GM19467 (cell line): Measurements from ENCODE around the gene VPS39.
A peak's percentile ranks its signal among the peaks of the same experiment; 100 is the strongest.
"Not testable (repeated sequence)": the region's sequence is repeated elsewhere in the genome, so short reads cannot be mapped to it uniquely, and the experiment has no call there.

Experiments
- ATAC-seq: cut with Tn5 transposase; IDR thresholded peaks from one replicate; pipeline ENCODE4 v1.9.1; 2021; ENCODE audit warnings: mild to moderate bottlenecking, moderate library complexity; ENCODE audit not compliant: unreplicated experiment

VPS39 gene, protein sequence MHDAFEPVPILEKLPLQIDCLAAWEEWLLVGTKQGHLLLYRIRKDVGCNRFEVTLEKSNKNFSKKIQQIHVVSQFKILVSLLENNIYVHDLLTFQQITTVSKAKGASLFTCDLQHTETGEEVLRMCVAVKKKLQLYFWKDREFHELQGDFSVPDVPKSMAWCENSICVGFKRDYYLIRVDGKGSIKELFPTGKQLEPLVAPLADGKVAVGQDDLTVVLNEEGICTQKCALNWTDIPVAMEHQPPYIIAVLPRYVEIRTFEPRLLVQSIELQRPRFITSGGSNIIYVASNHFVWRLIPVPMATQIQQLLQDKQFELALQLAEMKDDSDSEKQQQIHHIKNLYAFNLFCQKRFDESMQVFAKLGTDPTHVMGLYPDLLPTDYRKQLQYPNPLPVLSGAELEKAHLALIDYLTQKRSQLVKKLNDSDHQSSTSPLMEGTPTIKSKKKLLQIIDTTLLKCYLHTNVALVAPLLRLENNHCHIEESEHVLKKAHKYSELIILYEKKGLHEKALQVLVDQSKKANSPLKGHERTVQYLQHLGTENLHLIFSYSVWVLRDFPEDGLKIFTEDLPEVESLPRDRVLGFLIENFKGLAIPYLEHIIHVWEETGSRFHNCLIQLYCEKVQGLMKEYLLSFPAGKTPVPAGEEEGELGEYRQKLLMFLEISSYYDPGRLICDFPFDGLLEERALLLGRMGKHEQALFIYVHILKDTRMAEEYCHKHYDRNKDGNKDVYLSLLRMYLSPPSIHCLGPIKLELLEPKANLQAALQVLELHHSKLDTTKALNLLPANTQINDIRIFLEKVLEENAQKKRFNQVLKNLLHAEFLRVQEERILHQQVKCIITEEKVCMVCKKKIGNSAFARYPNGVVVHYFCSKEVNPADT

DNA sequence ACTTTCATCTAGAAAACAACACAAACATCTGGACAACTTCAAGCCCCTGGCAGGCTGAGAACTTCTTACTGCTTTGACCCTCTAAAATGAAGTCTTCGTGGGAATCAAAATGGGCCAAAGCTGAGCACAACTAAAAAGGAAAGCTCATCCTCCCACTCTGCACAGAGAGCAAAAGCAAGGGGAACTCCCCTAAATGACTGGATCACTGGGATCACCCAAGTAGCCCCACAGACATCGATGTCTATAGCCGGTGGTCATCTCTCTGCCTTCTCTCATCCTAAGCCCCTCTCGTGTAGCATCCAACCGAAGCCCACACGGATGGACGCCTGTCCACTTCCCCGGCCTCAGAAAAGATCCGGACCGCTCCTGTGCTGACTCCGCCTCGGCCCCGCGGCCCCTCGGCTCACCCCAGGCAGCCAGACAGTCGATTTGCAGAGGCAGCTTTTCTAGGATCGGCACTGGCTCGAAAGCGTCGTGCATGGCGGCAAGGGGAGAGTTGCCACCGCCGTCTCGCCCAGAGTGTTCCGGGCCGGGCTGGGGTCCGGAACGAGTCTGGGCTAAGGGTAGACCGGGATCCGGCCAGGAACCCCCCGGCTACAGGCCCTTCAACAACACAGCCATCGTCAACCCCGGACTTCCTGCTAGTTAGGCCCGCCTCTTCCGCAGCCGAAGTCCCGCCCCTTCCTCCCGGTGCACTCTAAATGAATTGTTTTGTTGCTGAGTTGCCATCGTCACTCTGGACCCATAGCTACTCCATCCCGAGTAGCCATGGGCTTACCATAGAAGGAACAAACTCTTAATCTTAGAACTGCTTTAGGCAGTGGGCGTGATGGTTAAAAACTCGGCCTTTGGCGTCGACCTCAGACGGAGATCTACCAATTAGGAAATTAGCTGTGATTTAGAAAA is at the start of gene VPS39:
TSS of gene VPS39 (minus strand) at position 631 of the 906 bp plus-strand sequence. CDS start at position 480, 151 bp downstream.
- ATAC-seq: peak; percentile 86

DNA sequence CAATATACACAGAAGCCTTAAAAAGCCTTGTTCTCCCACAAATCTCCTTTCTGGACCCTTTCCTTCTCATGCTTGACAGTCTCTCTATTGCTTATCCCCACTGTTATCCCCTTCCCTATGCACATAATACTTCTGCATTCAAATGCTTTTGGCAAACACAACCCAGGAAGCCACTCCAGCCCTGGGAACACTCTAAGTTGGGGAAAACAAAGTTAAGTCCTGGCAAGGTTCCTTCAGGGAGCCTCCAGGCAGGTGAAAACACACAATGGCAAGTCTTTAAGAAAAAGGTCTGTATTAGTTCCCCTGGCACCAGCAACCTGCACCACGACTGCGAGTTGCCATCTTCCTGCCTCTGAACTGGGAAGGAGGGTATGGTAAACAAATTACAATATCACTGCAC is 45.2 kb upstream of the VPS39 start:
- no peak for ATAC-seq

DNA sequence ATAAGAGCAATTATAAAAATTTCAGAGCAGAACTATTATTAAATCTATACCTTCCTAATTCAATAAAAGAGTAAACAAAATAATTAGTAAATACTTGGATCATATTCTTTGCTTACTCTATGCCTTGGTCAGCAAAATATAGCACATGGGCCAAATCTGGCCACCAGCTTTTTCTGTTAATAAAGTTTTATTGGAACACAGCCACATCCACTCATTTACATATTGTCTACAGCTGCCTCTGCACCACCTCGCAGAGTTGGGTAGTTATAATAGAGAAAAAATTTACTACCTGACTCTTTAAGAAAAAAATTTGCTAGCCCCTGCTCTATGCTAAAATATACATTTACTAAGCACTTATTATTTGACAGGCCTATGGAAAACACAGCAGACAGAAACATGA is 32.7 kb upstream of the VPS39 start:
- no peak for ATAC-seq

DNA sequence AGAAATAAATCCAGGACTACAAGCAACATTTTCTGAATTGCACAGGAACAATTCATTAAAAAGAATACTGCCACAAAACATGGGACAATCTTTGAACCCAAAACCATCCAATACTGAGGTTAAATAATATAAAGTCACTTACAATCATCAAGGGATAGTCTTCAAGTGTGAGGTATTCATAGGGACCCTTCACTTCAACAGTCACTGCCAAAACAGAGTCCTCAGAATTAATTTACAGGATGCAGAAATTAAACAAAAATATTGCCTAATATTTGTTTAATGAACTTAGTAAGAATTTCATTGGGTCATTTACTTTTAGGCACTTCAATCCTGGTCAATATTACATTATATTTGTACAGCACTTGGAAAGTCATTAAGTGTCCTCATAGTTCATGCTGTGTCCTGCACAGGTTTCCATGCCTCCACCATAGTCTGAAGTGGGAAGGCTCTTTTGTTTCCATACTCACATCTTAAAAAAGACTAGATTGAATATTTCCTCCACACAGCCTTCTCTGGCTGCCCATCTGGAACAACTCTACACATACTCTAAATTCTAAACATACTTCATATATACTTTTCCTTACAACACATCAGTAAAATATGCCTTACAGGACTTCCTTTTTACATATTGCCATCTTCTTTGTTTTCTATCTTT is 31.6 kb upstream of the VPS39 start:
- ATAC-seq: no peak

GRCh38 chr15:42233107-42233506 is 25.0 kb upstream of the VPS39 start:
- ATAC-seq: no peak

GRCh38 chr15:42232606-42233005 is 24.5 kb upstream of the VPS39 start:
- ATAC-seq: no peak

DNA sequence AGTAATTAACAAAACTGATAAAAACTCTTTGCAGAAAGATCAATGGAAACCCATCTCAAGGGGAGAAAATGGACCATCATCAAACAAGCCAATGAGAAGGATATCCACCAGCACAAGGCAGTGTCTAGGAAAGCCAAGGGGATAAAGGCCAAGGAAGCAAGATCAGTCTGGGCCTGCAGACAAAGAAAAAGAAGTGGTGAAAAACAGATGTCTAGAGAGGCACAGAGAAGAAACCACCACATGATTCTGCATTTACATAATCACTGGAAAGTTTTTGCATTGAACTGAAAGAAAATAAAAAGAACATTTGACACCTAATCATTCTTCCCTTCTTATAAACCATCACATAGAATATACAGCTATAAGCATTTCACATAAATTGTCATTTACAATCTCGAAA is 23.0 kb upstream of the VPS39 start:
- no peak for ATAC-seq

DNA sequence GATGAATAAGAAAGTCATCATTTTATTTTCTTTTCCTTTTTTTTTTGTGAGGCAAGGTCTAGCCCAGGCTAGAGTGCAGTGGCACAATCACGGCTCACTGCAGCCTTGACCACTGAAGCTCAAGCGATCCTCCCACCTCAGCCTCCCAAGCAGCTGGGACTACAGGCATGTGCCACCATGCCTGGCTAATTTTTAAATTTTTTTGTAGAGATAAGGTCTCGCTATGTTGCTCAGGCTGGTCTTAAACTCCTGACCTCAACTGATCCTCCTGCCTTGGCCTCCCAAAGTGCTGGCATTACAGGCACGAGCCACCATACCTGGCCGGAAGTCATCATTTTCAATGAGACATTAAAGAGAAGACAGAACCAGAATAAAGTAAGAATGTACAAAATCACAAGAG is 20.9 kb upstream of the VPS39 start:
- not testable (repeated sequence) for ATAC-seq

GRCh38 chr15:42228036-42228435 is 19.9 kb upstream of the VPS39 start:
- no peak for ATAC-seq

DNA sequence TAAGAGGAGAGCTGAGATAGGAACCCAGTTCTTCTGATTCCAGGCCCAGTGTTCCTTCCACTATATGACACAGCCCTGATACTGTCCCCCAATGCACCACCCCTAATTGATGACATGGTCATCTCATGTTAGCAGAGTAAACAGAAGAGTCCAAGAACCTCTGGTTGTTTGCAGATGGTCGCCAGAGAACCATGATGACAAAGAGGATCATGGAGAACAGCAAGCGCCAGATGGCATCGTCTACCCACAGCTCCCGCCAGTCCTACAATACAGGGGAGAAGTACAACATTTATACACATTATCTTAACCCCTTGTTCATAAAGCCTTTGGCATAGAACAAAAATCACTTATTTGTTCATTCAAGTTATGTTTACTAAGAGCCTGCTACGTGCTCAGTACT is 18.5 kb upstream of the VPS39 start:
- ATAC-seq: no peak

DNA sequence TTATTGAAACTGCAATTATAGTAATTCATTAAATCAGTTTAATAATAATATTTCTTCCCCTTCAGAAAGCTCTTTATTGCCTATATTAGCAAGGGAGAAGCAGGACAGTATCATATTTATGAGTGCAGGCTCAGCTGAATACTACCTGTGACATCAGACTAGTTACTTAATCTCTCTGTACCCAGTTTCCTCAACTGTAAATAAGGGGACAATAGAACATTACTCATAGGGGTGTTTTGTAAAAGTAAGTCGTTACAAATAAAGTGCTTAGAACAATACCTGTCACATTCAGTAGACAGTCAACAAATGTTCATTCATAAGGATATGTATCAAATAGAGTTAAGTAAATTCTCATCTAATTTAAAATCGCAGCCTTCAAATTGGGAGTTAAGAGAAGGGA is 12.1 kb upstream of the VPS39 start:
- ATAC-seq: no peak

DNA sequence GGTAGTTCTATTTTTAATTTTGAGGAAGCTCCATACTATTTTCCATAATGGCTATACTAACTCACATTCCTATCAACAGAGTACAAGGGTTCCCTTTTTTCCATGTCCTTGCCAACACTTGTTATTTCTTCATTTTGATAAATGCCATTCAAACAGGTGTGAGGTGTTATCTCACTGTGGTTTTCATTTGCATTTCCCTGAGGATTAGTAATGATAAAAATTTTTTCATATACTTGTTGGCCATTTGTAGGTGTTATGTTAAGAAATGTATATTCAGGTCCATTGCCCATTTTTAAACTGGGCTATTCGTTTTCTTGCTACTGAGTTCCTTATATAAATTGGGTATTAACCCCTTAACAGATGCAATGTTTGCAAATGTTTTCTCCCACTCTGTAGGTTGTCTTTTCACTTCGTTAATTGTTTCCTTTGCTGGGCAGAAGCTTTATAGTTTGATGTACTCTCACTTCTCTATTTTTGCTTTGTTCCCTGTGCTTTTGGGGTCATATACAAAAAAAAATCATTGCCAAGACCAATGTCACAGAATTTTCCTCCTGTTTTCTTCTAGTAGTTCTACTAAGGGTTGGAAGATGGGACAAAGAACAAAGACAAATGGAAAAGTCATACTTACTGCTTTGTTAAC is 11.0 kb upstream of the VPS39 start:
- ATAC-seq: no peak

GRCh38 chr15:42217568-42217967 is 9.5 kb upstream of the VPS39 start:
- no peak for ATAC-seq

- ATAC-seq: no peak
These were observed 8.1 kb upstream of the VPS39 start for GRCh38 chr15:42215913-42216829.

- no peak for ATAC-seq
These were observed 6.5 kb upstream of the VPS39 start for GRCh38 chr15:42214600-42214999.

DNA sequence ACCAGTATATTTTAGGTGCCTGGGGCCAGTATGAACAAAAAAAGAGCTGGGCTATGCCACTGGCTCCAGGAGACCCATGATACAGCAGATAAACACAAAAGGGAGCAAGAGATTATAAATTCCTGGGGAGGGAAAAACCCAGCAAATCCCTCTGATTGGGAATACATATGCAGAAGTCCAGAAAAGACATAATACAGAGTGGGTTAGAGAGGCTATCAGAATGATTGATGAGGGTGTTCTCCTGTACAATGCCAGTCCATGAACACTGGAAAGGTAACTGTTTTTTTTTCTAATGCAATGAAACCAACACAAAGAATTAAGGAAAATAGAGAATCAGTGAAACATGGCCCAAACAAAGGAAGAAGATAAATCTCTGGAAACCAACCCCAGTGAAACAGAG is 5.4 kb upstream of the VPS39 start:
- ATAC-seq: no peak

GRCh38 chr15:42210696-42211095 is 2.6 kb upstream of the VPS39 start:
- no peak for ATAC-seq

DNA sequence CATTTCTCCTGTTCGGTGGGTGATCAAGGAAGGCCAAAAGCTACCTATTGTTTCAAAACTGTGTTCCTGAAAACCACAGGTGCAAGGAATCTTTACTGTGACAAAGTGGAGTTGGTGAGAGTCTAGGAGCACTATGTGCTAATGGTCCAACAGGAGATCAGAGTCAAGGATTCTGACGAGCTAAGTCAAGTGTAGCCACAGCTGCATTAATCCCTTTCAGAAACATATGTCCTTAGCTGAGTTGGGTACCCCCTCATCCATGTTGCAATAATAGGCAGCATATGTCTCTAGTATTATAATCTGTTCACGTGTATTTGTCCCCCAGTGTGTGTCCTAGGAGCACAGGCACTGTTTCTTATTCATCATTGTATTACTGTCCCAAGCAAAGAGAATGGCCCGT is 1.7 kb downstream of the VPS39 start:
- ATAC-seq: no peak

DNA sequence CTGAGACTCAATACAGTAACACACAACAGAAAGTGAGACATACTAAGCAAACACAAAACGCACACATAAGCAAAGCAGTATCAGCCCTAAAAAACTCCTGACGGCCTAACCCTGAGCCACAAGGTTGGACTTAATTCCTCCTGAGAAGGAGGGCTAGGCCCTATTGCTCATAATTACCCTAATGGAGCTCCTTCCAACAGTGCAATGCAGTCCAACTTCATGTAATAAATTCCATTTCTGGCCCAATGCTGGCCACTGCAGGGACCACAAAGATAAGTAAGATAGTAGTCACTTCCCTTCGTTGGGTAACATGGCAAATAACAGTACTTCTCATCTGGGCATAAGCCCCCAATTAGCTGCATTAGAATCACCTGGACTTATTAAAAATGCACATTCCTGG is 4.2 kb downstream of the VPS39 start:
- no peak for ATAC-seq
